ENCODE data around the gene RFX4.

DNA sequence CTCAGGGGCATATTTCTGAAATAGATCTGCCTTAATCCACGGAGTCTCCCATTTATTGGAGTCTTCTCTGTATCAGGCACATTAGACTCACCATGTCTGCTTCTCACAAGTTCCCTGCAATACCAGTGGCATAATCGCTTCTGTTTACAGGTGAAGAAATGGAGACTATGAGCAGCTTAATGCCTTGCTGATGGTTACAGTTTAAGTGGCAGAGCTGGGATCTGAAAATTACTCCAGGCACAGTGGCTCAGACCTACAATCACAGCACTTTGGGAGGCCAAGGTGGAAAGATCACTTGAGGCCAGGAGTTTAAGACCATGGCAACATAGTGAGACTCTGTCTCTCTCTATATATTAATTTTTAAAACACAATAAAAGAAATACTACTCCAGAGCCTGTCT is 184.4 kb downstream of the RFX4 start:
- no peak for TF ChIP-seq EP300 (IDR thresholded peaks at IDR 0.05)
- TF ChIP-seq RAD21 (conservative IDR thresholded peaks at IDR 0.05 in 1 of 2, IDR thresholded peaks at IDR 0.05 in 1 of 2), result no peak
- TF ChIP-seq POLR2A (IDR thresholded peaks at IDR 0.05; ENCODE audit: low read length), result no peak
- no peak for TF ChIP-seq NR3C1 (IDR thresholded peaks at IDR 0.05)
- TF ChIP-seq, protein P1, sequence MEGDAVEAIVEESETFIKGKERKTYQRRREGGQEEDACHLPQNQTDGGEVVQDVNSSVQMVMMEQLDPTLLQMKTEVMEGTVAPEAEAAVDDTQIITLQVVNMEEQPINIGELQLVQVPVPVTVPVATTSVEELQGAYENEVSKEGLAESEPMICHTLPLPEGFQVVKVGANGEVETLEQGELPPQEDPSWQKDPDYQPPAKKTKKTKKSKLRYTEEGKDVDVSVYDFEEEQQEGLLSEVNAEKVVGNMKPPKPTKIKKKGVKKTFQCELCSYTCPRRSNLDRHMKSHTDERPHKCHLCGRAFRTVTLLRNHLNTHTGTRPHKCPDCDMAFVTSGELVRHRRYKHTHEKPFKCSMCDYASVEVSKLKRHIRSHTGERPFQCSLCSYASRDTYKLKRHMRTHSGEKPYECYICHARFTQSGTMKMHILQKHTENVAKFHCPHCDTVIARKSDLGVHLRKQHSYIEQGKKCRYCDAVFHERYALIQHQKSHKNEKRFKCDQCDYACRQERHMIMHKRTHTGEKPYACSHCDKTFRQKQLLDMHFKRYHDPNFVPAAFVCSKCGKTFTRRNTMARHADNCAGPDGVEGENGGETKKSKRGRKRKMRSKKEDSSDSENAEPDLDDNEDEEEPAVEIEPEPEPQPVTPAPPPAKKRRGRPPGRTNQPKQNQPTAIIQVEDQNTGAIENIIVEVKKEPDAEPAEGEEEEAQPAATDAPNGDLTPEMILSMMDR (IDR thresholded peaks at IDR 0.05), result no peak
- no peak for TF ChIP-seq CHD2 (IDR thresholded peaks at IDR 0.05; ENCODE audit: low read length, partially characterized antibody)
- no peak for TF ChIP-seq KDM1A (IDR thresholded peaks at IDR 0.05; ENCODE audit: low read depth)
- TF ChIP-seq RFX5 (IDR thresholded peaks at IDR 0.05), result no peak
- no peak for TF ChIP-seq MYC (IDR thresholded peaks at IDR 0.05; ENCODE audit: borderline replicate concordance, low read length)
- TF ChIP-seq CBX2 (IDR thresholded peaks at IDR 0.05; ENCODE audit: borderline replicate concordance, low read depth), result no peak
- TF ChIP-seq CEBPB (IDR thresholded peaks at IDR 0.05), result no peak
- TF ChIP-seq HOXA7 (CRISPR knock-in tag; IDR thresholded peaks at IDR 0.05), result no peak
- TF ChIP-seq EHF (CRISPR knock-in tag; IDR thresholded peaks at IDR 0.05), result no peak
- TF ChIP-seq BHLHE40 (IDR thresholded peaks at IDR 0.05; ENCODE audit: low read depth, low read length), result no peak

All from A549 (cell line).